BLaER1 (cell line): ENCODE data around the gene PBX1.

Experiments
- H3K27ac ChIP-seq: shearing (Covaris generic); formaldehyde crosslinking; 2 replicates; pipeline ENCODE4 v1.8.1; 2022
- H3K27me3 ChIP-seq: shearing (Covaris generic); formaldehyde crosslinking; 2 replicates; pipeline ENCODE4 v1.8.1; 2022
- H3K36me3 ChIP-seq: shearing (Covaris generic); formaldehyde crosslinking; 2 replicates; pipeline ENCODE4 v1.8.1; 2022
- H3K4me1 ChIP-seq: shearing (Covaris generic); formaldehyde crosslinking; 2 replicates; pipeline ENCODE4 v1.8.1; 2022
- H3K4me2 ChIP-seq: shearing (Covaris generic); formaldehyde crosslinking; 2 replicates; pipeline ENCODE4 v1.8.1; 2022
- H3K4me3 ChIP-seq: shearing (Covaris generic); formaldehyde crosslinking; 2 replicates; pipeline ENCODE4 v1.8.1; 2022
- H3K9ac ChIP-seq: shearing (Covaris generic); formaldehyde crosslinking; 2 replicates; pipeline ENCODE4 v1.8.1; 2022
- H3K9me3 ChIP-seq: shearing (Covaris generic); formaldehyde crosslinking; 2 replicates; pipeline ENCODE4 v1.8.1; 2022
- H4K20me1 ChIP-seq: shearing (Covaris generic); formaldehyde crosslinking; 2 replicates; pipeline ENCODE4 v1.8.1; 2022
- Cebpa-rat ChIP-seq: shearing (Covaris generic); IDR thresholded peaks from 2 replicates; pipeline ENCODE4 v1.8.1; 2022

The PBX1 gene

GRCh38 chr1:164790081-164790480 is 231.1 kb downstream of the PBX1 start:
- Histone ChIP-seq H3K4me2 (no peak overlapping the region), H3K27ac (no peak overlapping the region), H3K9ac (no peak overlapping the region), H3K36me3 (peaks cover 82% of the 10 kb centered on the region), H3K9me3 (no peaks in the 10 kb centered on the region), H3K4me3 (no peak overlapping the region), H3K4me1 (0 out of 2 replicates have a peak, but pooled peaks cover 16% of the 10 kb centered on the region), H3K27me3 (peaks cover 10% of the 10 kb centered on the region), H4K20me1 (peaks cover 100% of the 10 kb centered on the region)
- TF ChIP-seq Cebpa-rat: no peak

- no peak overlapping the region for H3K4me2 ChIP-seq
- no peak overlapping the region for H3K4me3 ChIP-seq
- H3K27me3 ChIP-seq: peaks cover 23% of the 10 kb centered on the region
- H4K20me1 ChIP-seq: peaks cover 100% of the 10 kb centered on the region
- no peak for TF ChIP-seq Cebpa-rat
- H3K36me3 ChIP-seq: peaks cover 88% of the 10 kb centered on the region
- H3K9ac ChIP-seq: no peak overlapping the region
- H3K4me1 ChIP-seq: 0 out of 2 replicates have a peak, but pooled peaks cover 16% of the 10 kb centered on the region
- no peaks in the 10 kb centered on the region for H3K9me3 ChIP-seq
- no peak overlapping the region for H3K27ac ChIP-seq
Observed at GRCh38 chr1:164792410-164793004, 233.5 kb downstream of the PBX1 start.

- Histone ChIP-seq H3K27me3 (peaks cover 36% of the 10 kb centered on the region), H3K27ac (no peak overlapping the region), H3K4me2 (no peak overlapping the region)
Observed at GRCh38 chr1:164794356-164794755, 235.4 kb downstream of the PBX1 start.

GRCh38 chr1:164796916-164797315 is 237.9 kb downstream of the PBX1 start:
- peaks cover 95% of the 10 kb centered on the region for H3K36me3 ChIP-seq
- peaks cover 100% of the 10 kb centered on the region for H4K20me1 ChIP-seq
- peaks cover 62% of the 10 kb centered on the region for H3K27me3 ChIP-seq

More at GRCh38 chr1:164794356-164794755, 235.4 kb downstream of the PBX1 start:
- peaks cover 100% of the 10 kb centered on the region for H4K20me1 ChIP-seq
- TF ChIP-seq Cebpa-rat: no peak
- no peaks in the 10 kb centered on the region for H3K9me3 ChIP-seq
- peaks cover 95% of the 10 kb centered on the region for H3K36me3 ChIP-seq
- no peak overlapping the region for H3K9ac ChIP-seq
- 0 out of 2 replicates have a peak, but pooled peaks cover 14% of the 10 kb centered on the region for H3K4me1 ChIP-seq
- no peak overlapping the region for H3K4me3 ChIP-seq

GRCh38 chr1:164801246-164801731 is 242.3 kb downstream of the PBX1 start:
- H3K27ac ChIP-seq: no peak overlapping the region
- H3K9me3 ChIP-seq: no peaks in the 10 kb centered on the region
- H4K20me1 ChIP-seq: peaks cover 100% of the 10 kb centered on the region
- H3K4me1 ChIP-seq: peaks cover 16% of the 10 kb centered on the region
- TF ChIP-seq Cebpa-rat: no peak
- peaks cover 83% of the 10 kb centered on the region for H3K36me3 ChIP-seq
- no peak overlapping the region for H3K4me3 ChIP-seq
- no peak overlapping the region for H3K9ac ChIP-seq
- peaks cover 90% of the 10 kb centered on the region for H3K27me3 ChIP-seq
- H3K4me2 ChIP-seq: no peak overlapping the region

More at GRCh38 chr1:164796916-164797315, 237.9 kb downstream of the PBX1 start:
- Histone ChIP-seq H3K27ac (no peak overlapping the region), H3K4me3 (no peak overlapping the region), H3K4me2 (no peak overlapping the region), H3K4me1 (no peaks in the 10 kb centered on the region), H3K9me3 (no peaks in the 10 kb centered on the region), H3K9ac (no peak overlapping the region)
- no peak for TF ChIP-seq Cebpa-rat

GRCh38 chr1:164801791-164802502 is 243.0 kb downstream of the PBX1 start:
- Histone ChIP-seq H3K4me2 (no peak overlapping the region), H3K27me3 (peaks cover 90% of the 10 kb centered on the region), H4K20me1 (peaks cover 100% of the 10 kb centered on the region), H3K9ac (no peak overlapping the region), H3K4me1 (peaks cover 16% of the 10 kb centered on the region), H3K36me3 (peaks cover 83% of the 10 kb centered on the region), H3K27ac (no peak overlapping the region), H3K4me3 (no peak overlapping the region), H3K9me3 (no peaks in the 10 kb centered on the region)
- TF ChIP-seq Cebpa-rat: no peak

- H4K20me1 ChIP-seq: peaks cover 100% of the 10 kb centered on the region
- no peak overlapping the region for H3K9ac ChIP-seq
- peaks cover 16% of the 10 kb centered on the region for H3K4me1 ChIP-seq
- H3K4me3 ChIP-seq: no peak overlapping the region
- peaks cover 90% of the 10 kb centered on the region for H3K27me3 ChIP-seq
- no peak overlapping the region for H3K27ac ChIP-seq
- no peak for TF ChIP-seq Cebpa-rat
- no peaks in the 10 kb centered on the region for H3K9me3 ChIP-seq
- peaks cover 83% of the 10 kb centered on the region for H3K36me3 ChIP-seq
- no peak overlapping the region for H3K4me2 ChIP-seq
Observed at GRCh38 chr1:164802529-164803282, 243.7 kb downstream of the PBX1 start.

GRCh38 chr1:164803366-164803765 is 244.4 kb downstream of the PBX1 start:
- H3K27me3 ChIP-seq: peaks cover 90% of the 10 kb centered on the region
- no peaks in the 10 kb centered on the region for H3K9me3 ChIP-seq
- H3K9ac ChIP-seq: no peak overlapping the region
- H4K20me1 ChIP-seq: peaks cover 100% of the 10 kb centered on the region
- H3K4me1 ChIP-seq: peaks cover 16% of the 10 kb centered on the region
- no peak overlapping the region for H3K4me2 ChIP-seq
- H3K27ac ChIP-seq: no peak overlapping the region
- peaks cover 83% of the 10 kb centered on the region for H3K36me3 ChIP-seq
- H3K4me3 ChIP-seq: no peak overlapping the region
- TF ChIP-seq Cebpa-rat: no peak

GRCh38 chr1:164804366-164804765 is 245.4 kb downstream of the PBX1 start:
- H3K4me2 ChIP-seq: no peak overlapping the region
- H3K27ac ChIP-seq: no peak overlapping the region
- peaks cover 16% of the 10 kb centered on the region for H3K4me1 ChIP-seq
- no peak overlapping the region for H3K9ac ChIP-seq
- H3K27me3 ChIP-seq: peaks cover 92% of the 10 kb centered on the region
- H3K36me3 ChIP-seq: peaks cover 83% of the 10 kb centered on the region
- no peak overlapping the region for H3K4me3 ChIP-seq
- no peaks in the 10 kb centered on the region for H3K9me3 ChIP-seq
- TF ChIP-seq Cebpa-rat: no peak
- H4K20me1 ChIP-seq: peaks cover 100% of the 10 kb centered on the region
